Tibial artery (tissue), 4 donors: ENCODE data around the gene PM20D2.

Source experiments
- DNase-seq, 2 donors: peaks; one replicate each; pipeline ENCODE4 v3.0.0-alpha.2; 2019
- H3K27ac ChIP-seq, 2 donors: fragments of 200-600 bp; sonication (generic) in 1 of 2; 1 replicate in 1 of 2; 2 replicates in 1 of 2; pipeline ENCODE4 v1.5.1; 2018 to 2019; ENCODE audit warnings: mild to moderate bottlenecking in 1 of 2
- H3K27me3 ChIP-seq, 2 donors: fragments of 200-600 bp; sonication (generic) in 1 of 2; one replicate each; pipeline versions ENCODE4 v1.5.1 to v1.6.0; 2016 to 2019
- H3K36me3 ChIP-seq, 3 donors: fragments of 200-600 bp; sonication (generic) in 2 of 3; one replicate each; pipeline ENCODE4 v1.5.1; 2016 to 2019; ENCODE audit warnings: mild to moderate bottlenecking in 2 of 3
- H3K4me1 ChIP-seq, 4 donors: fragments of 200-600 bp; sonication (generic) in 2 of 4; 1 replicate in 3 of 4; 2 replicates in 1 of 4; pipeline ENCODE4 v1.5.1; 2016 to 2019
- H3K4me3 ChIP-seq, 2 donors: fragments of 200-600 bp; sonication (generic) in 1 of 2; 1 replicate in 1 of 2; 2 replicates in 1 of 2; pipeline ENCODE4 v1.5.1; 2018 to 2019; ENCODE audit warnings: mild to moderate bottlenecking in 2 of 2
- H3K9me3 ChIP-seq, 3 donors: fragments of 200-600 bp; sonication (generic) in 1 of 3; one replicate each; pipeline ENCODE4 v1.5.1; 2016 to 2019
- CTCF ChIP-seq, 2 experiments: fragments of 200-600 bp in 1 of 2; fragments of 450-650 bp in 1 of 2; IDR thresholded peaks; one replicate each; pipeline ENCODE4 v1.5.1; 2017 to 2019; ENCODE audit warnings: antibody characterized with exemption in 2 of 2, mild to moderate bottlenecking in 1 of 2, moderate library complexity in 1 of 2
- intact Hi-C: fragments of 100-400 bp; cut with DNase I; formaldehyde crosslinking; loops from one replicate; pipeline ENCODE4 v1.15.0; 2023; ENCODE audit warnings: low total_unique reads

Gene PM20D2

GRCh38 chr6:89145091-89145955, 532 bp upstream of the PM20D2 start:
- intact Hi-C loops: no loop called here
- Histone ChIP-seq H3K9me3 (no peaks in the 10 kb centered on the region), H3K4me3 (peak overlapping the region; percentile 72 to 95), H3K27ac (peak overlapping the region; percentile 85 to 92), H3K27me3 (no peaks in the 10 kb centered on the region), H3K4me1 (peaks cover 0 to 44% (median 19%) of the 10 kb centered on the region in 4 donors), H3K36me3 (no peaks in the 10 kb centered on the region)
- no peak for DNase-seq
- no peak for TF ChIP-seq CTCF (IDR thresholded peaks at IDR 0.05)

GRCh38 chr6:89146718-89147700, 1.2 kb downstream of the PM20D2 start:
- intact Hi-C loops: no loop called here
- H3K27ac ChIP-seq: peak overlapping the region; percentile 85 to 92
- peak overlapping the region; percentile 72 to 95 for H3K4me3 ChIP-seq
- H3K4me1 ChIP-seq: peaks cover 0 to 36% (median 14%) of the 10 kb centered on the region in 4 donors
- H3K27me3 ChIP-seq: no peaks in the 10 kb centered on the region
- no peaks in the 10 kb centered on the region for H3K9me3 ChIP-seq
- H3K36me3 ChIP-seq: peaks cover 0 to 4% (median 0%) of the 10 kb centered on the region in 3 donors
- DNase-seq: no peak
- TF ChIP-seq CTCF (IDR thresholded peaks at IDR 0.05): no peak

GRCh38 chr6:89148016-89148750, 2.3 kb downstream of the PM20D2 start:
- Histone ChIP-seq H3K36me3 (peaks cover 0 to 4% (median 0%) of the 10 kb centered on the region in 3 donors), H3K27me3 (no peaks in the 10 kb centered on the region), H3K27ac (peak overlapping the region; percentile 8 to 92), H3K9me3 (no peaks in the 10 kb centered on the region), H3K4me1 (peaks cover 0 to 39% (median 14%) of the 10 kb centered on the region in 4 donors), H3K4me3 (no peak overlapping the region)
- intact Hi-C loops: no loop called here
- TF ChIP-seq CTCF (IDR thresholded peaks at IDR 0.05): no peak
- DNase-seq: no peak

GRCh38 chr6:89154131-89154530, 8.3 kb downstream of the PM20D2 start:
- Histone ChIP-seq H3K4me1 (peaks cover 0 to 14% (median 0%) of the 10 kb centered on the region in 4 donors), H3K36me3 (peaks cover 0 to 16% (median 9%) of the 10 kb centered on the region in 3 donors)
- no peak for DNase-seq

More at GRCh38 chr6:89154131-89154530, 8.3 kb downstream of the PM20D2 start:
- Histone ChIP-seq H3K27me3 (no peaks in the 10 kb centered on the region), H3K4me3 (no peak overlapping the region), H3K27ac (no peak overlapping the region), H3K9me3 (no peaks in the 10 kb centered on the region)
- no peak for TF ChIP-seq CTCF (IDR thresholded peaks at IDR 0.05)
- intact Hi-C loops: no loop called here
